SU-DHL-6 (cell line): ENCODE measurements around the gene EMX1.

Source experiments
- H2AFZ ChIP-seq: fragments of 200-600 bp; sonication (generic); 2 replicates; pipeline ENCODE4 v1.6.1; 2014; ENCODE audit warnings: low read depth, mild to moderate bottlenecking, moderate library complexity, mixed read lengths, antibody characterized with exemption, low read length; ENCODE audit not compliant: severe bottlenecking
- H3F3A ChIP-seq: fragments of 200-600 bp; shearing (Covaris generic); 2 replicates; pipeline ENCODE4 v1.6.0; 2016; ENCODE audit warnings: antibody characterized with exemption, mild to moderate bottlenecking; ENCODE audit not compliant: insufficient read depth
- H3K27ac ChIP-seq: fragments of 200-600 bp; sonication (generic); 2 replicates; pipeline ENCODE4 v1.5.1; 2016; ENCODE audit warnings: low read depth, mild to moderate bottlenecking, low read length, moderate library complexity, mixed read lengths
- H3K27me3 ChIP-seq: fragments of 200-600 bp; sonication (generic), shearing (Covaris generic); 2 replicates; pipeline ENCODE4 v1.6.0; 2014; ENCODE audit warnings: mild to moderate bottlenecking, low read length
- H3K36me3 ChIP-seq: fragments of 200-600 bp; sonication (generic); 2 replicates; pipeline ENCODE4 v1.6.1; 2014; ENCODE audit warnings: mild to moderate bottlenecking, low read length, mixed read lengths
- H3K4me2 ChIP-seq: fragments of 300-600, 200-600 bp; shearing (Covaris generic), sonication (generic); 2 replicates; pipeline ENCODE4 v1.6.0; 2014; ENCODE audit warnings: low read length, low read depth, mild to moderate bottlenecking; ENCODE audit not compliant: poor library complexity, severe bottlenecking
- H3K4me3 ChIP-seq: fragments of 200-600 bp; sonication (generic); 2 replicates; pipeline ENCODE4 v1.5.1; 2014; ENCODE audit warnings: antibody characterized with exemption, low read length, mild to moderate bottlenecking, mixed read lengths; ENCODE audit not compliant: insufficient read depth, poor library complexity, severe bottlenecking
- H3K79me2 ChIP-seq: fragments of 200-600 bp; sonication (generic); 2 replicates; pipeline ENCODE4 v1.6.1; 2014; ENCODE audit warnings: mild to moderate bottlenecking, low read length, moderate library complexity; ENCODE audit not compliant: insufficient read depth
- H3K9ac ChIP-seq: fragments of 200-600 bp; sonication (generic); 2 replicates; pipeline ENCODE4 v1.7.0; 2014; ENCODE audit warnings: mild to moderate bottlenecking, low read length
- H3K9me2 ChIP-seq: fragments of 200-600 bp; sonication (generic); replicated peaks from 2 replicates; pipeline ENCODE4 v1.6.1; 2014; ENCODE audit warnings: low read length; ENCODE audit not compliant: insufficient read depth
- H3K9me3 ChIP-seq: fragments of 200-600 bp; sonication (generic); 2 replicates; pipeline ENCODE4 v1.6.1; 2014; ENCODE audit warnings: low read length, mixed read lengths; ENCODE audit not compliant: insufficient read depth
- H4K20me1 ChIP-seq: fragments of 200-600 bp; sonication (generic); 2 replicates; pipeline ENCODE4 v1.6.1; 2014; ENCODE audit warnings: low read depth, mild to moderate bottlenecking, antibody characterized with exemption, low read length, moderate library complexity, mixed read lengths
- EZH2phosphoT487 ChIP-seq: fragments of 200-600 bp; sonication (generic), shearing (Covaris generic); conservative IDR thresholded peaks from 2 replicates; pipeline ENCODE4 v1.6.1; 2018; ENCODE audit warnings: mild to moderate bottlenecking, antibody characterized with exemption, low read length, moderate library complexity, mixed read lengths
- TF ChIP-seq, protein P1 (sequence below): fragments of 200-600 bp; sonication (generic); IDR thresholded peaks from one replicate; pipeline ENCODE4 v1.5.1; 2017; ENCODE audit warnings: antibody characterized with exemption, mild to moderate bottlenecking, low read length, moderate library complexity; ENCODE audit not compliant: insufficient read depth, poor library complexity, severe bottlenecking

The EMX1 gene

GRCh38 chr2:72982219-72982618 is 64.9 kb downstream of the EMX1 start:
- Histone ChIP-seq H3K27me3 (no peaks in the 10 kb centered on the region), H3K36me3 (no peaks in the 10 kb centered on the region), H3K27ac (no peak overlapping the region), H4K20me1 (no peaks in the 10 kb centered on the region), H2AFZ (no peak overlapping the region), H3K9ac (no peak overlapping the region), H3K79me2 (no peaks in the 10 kb centered on the region), H3F3A (no peaks in the 10 kb centered on the region), H3K9me3 (no peaks in the 10 kb centered on the region), H3K9me2 (no peaks in the 10 kb centered on the region), H3K4me2 (no peak overlapping the region), H3K4me3 (no peak overlapping the region)
- TF ChIP-seq EZH2phosphoT487, result no peak
- TF ChIP-seq, protein P1, sequence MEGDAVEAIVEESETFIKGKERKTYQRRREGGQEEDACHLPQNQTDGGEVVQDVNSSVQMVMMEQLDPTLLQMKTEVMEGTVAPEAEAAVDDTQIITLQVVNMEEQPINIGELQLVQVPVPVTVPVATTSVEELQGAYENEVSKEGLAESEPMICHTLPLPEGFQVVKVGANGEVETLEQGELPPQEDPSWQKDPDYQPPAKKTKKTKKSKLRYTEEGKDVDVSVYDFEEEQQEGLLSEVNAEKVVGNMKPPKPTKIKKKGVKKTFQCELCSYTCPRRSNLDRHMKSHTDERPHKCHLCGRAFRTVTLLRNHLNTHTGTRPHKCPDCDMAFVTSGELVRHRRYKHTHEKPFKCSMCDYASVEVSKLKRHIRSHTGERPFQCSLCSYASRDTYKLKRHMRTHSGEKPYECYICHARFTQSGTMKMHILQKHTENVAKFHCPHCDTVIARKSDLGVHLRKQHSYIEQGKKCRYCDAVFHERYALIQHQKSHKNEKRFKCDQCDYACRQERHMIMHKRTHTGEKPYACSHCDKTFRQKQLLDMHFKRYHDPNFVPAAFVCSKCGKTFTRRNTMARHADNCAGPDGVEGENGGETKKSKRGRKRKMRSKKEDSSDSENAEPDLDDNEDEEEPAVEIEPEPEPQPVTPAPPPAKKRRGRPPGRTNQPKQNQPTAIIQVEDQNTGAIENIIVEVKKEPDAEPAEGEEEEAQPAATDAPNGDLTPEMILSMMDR, result no peak

GRCh38 chr2:72982781-72983499 is 65.6 kb downstream of the EMX1 start:
- H3K9me3 ChIP-seq, result no peaks in the 10 kb centered on the region
- H3K79me2 ChIP-seq, result no peaks in the 10 kb centered on the region
- H3K4me2 ChIP-seq, result no peak overlapping the region
- no peaks in the 10 kb centered on the region for H4K20me1 ChIP-seq
- H3K9me2 ChIP-seq, result no peaks in the 10 kb centered on the region
- H3F3A ChIP-seq, result no peaks in the 10 kb centered on the region
- no peak overlapping the region for H3K9ac ChIP-seq
- H3K4me3 ChIP-seq, result no peak overlapping the region
- no peaks in the 10 kb centered on the region for H3K36me3 ChIP-seq
- no peaks in the 10 kb centered on the region for H3K27me3 ChIP-seq
- H2AFZ ChIP-seq, result no peak overlapping the region
- no peak overlapping the region for H3K27ac ChIP-seq
- TF ChIP-seq EZH2phosphoT487, result no peak
- TF ChIP-seq, protein P1, result no peak

GRCh38 chr2:72983500-72984161 is 66.3 kb downstream of the EMX1 start:
- Histone ChIP-seq H3K4me2 (no peak overlapping the region), H2AFZ (no peak overlapping the region), H3K9me2 (no peaks in the 10 kb centered on the region), H4K20me1 (no peaks in the 10 kb centered on the region), H3K79me2 (no peaks in the 10 kb centered on the region), H3K27me3 (no peaks in the 10 kb centered on the region), H3K9ac (no peak overlapping the region), H3K9me3 (no peaks in the 10 kb centered on the region), H3K27ac (no peak overlapping the region), H3K36me3 (no peaks in the 10 kb centered on the region), H3K4me3 (no peak overlapping the region), H3F3A (no peaks in the 10 kb centered on the region)
- TF ChIP-seq EZH2phosphoT487, result no peak
- TF ChIP-seq, protein P1, result no peak
